Neuronal stem cell (in vitro differentiated cells): ENCODE results near the gene BAIAP3.

Experiments
- DNase-seq: peaks from one replicate; pipeline ENCODE4 v3.0.0-alpha.2; 2013; ENCODE audit warnings: low spot score
- H2AFZ ChIP-seq: one replicate; pipeline ENCODE4 v1.6.1; 2013; ENCODE audit warnings: mild to moderate bottlenecking, low read length, inconsistent platforms
- H2AK5ac ChIP-seq: 2 replicates; pipeline ENCODE4 v1.6.1; 2013; ENCODE audit warnings: low read depth, mild to moderate bottlenecking, inconsistent platforms, low read length, moderate library complexity, mixed read lengths
- H2BK120ac ChIP-seq: 2 replicates; pipeline ENCODE4 v1.6.1; 2013; ENCODE audit warnings: low read depth, mild to moderate bottlenecking, inconsistent platforms, low read length, moderate library complexity, mixed read lengths
- H2BK12ac ChIP-seq: one replicate; pipeline ENCODE4 v1.6.1; 2013; ENCODE audit warnings: low read length, inconsistent platforms
- H2BK15ac ChIP-seq: 2 replicates; pipeline ENCODE4 v1.6.1; 2013; ENCODE audit warnings: mild to moderate bottlenecking, low read length, inconsistent platforms, mixed read lengths
- H2BK5ac ChIP-seq: one replicate; pipeline ENCODE4 v1.6.1; 2013; ENCODE audit warnings: inconsistent platforms, mild to moderate bottlenecking, low read length, moderate library complexity
- H3K14ac ChIP-seq: one replicate; pipeline ENCODE4 v1.6.1; 2013; ENCODE audit warnings: low read length, inconsistent platforms
- H3K18ac ChIP-seq: 2 replicates; pipeline ENCODE4 v1.6.1; 2013; ENCODE audit warnings: low read length, inconsistent platforms
- H3K23ac ChIP-seq: 2 replicates; pipeline ENCODE4 v1.6.1; 2013; ENCODE audit warnings: low read depth, mild to moderate bottlenecking, mixed read lengths, low read length, inconsistent platforms; ENCODE audit not compliant: poor library complexity
- H3K27ac ChIP-seq: replicated peaks from 3 replicates; pipeline ENCODE4 v1.5.1; 2013; ENCODE audit warnings: low read length, inconsistent platforms
- H3K27me3 ChIP-seq, 3 experiments: 2 replicates each; pipeline ENCODE4 v1.6.1; 2013; ENCODE audit warnings: low read length in 3 of 3, mild to moderate bottlenecking in 2 of 3, inconsistent platforms in 1 of 3, low read depth in 1 of 3, mixed read lengths in 1 of 3, moderate library complexity in 1 of 3; ENCODE audit not compliant: control insufficient read depth in 3 of 3, insufficient read depth in 3 of 3
- H3K36me3 ChIP-seq, 2 donors: replicated peaks in 1 of 2; 2 replicates each; pipeline ENCODE4 v1.6.1; 2013; ENCODE audit warnings: low read length in 2 of 2; ENCODE audit not compliant: control insufficient read depth in 2 of 2, insufficient read depth in 2 of 2
- H3K4ac ChIP-seq: 2 replicates; pipeline ENCODE4 v1.6.1; 2013; ENCODE audit warnings: inconsistent platforms, mild to moderate bottlenecking, low read length, moderate library complexity
- H3K4me1 ChIP-seq, 2 donors: 1 replicate in 1 of 2; 2 replicates in 1 of 2; pipeline ENCODE4 v1.6.1; 2013; ENCODE audit warnings: low read length in 2 of 2, low read depth in 1 of 2; ENCODE audit not compliant: control insufficient read depth in 2 of 2, insufficient read depth in 1 of 2
- H3K4me2 ChIP-seq: one replicate; pipeline ENCODE4 v1.6.1; 2013; ENCODE audit warnings: mild to moderate bottlenecking, low read length, inconsistent platforms; ENCODE audit not compliant: insufficient read depth, poor library complexity, severe bottlenecking
- H3K4me3 ChIP-seq, 2 donors: 2 replicates each; pipeline ENCODE4 v1.5.1; 2013; ENCODE audit warnings: low read length in 2 of 2, mild to moderate bottlenecking in 2 of 2, inconsistent platforms in 1 of 2, moderate library complexity in 1 of 2
- H3K79me1 ChIP-seq: one replicate; pipeline ENCODE4 v1.6.1; 2013; ENCODE audit warnings: low read depth, mild to moderate bottlenecking, inconsistent platforms, low read length, moderate library complexity
- H3K9ac ChIP-seq: one replicate; pipeline ENCODE4 v1.6.1; 2013; ENCODE audit warnings: mild to moderate bottlenecking, low read depth, low read length, inconsistent platforms; ENCODE audit not compliant: poor library complexity
- H3K9me3 ChIP-seq, 2 donors: replicated peaks in 1 of 2; 2 replicates each; pipeline versions ENCODE3 to v1.6.1; 2013; ENCODE audit warnings: low read length in 2 of 2, mild to moderate bottlenecking in 2 of 2, inconsistent platforms in 1 of 2, low read depth in 1 of 2, mixed read lengths in 1 of 2, moderate library complexity in 1 of 2; ENCODE audit not compliant: control insufficient read depth in 2 of 2, insufficient read depth in 1 of 2
- H4K8ac ChIP-seq: one replicate; pipeline ENCODE4 v1.6.1; 2013; ENCODE audit warnings: low read depth, mild to moderate bottlenecking, inconsistent platforms, low read length, moderate library complexity
- H4K91ac ChIP-seq: one replicate; pipeline ENCODE4 v1.6.1; 2013; ENCODE audit warnings: low read length, low read depth, mild to moderate bottlenecking, inconsistent platforms; ENCODE audit not compliant: poor library complexity
- WGBS, 2 donors: extraction: QIAGEN DNeasy Blood & Tissue Kit; methylation state at CpG; one replicate each; pipeline ENCODE4 v1.1.7; 2013; ENCODE audit warnings: missing lambda C conversion rate in 2 of 2, mixed read lengths in 1 of 2; ENCODE audit not compliant: insufficient read length in 2 of 2, insufficient replicate concordance in 1 of 2; ENCODE audit errors: extremely low coverage in 2 of 2; 5-methylcytosine and 5-hydroxymethylcytosine counted together

Gene BAIAP3

GRCh38 chr16:1315081-1316032 is 18.1 kb upstream of the BAIAP3 start:
- no CpG with 5 or more reads among the region's 46 CpGs for WGBS, 2 donors
- H2AK5ac ChIP-seq = no peak overlapping the region
- peaks cover 49% of the 10 kb centered on the region for H3K79me1 ChIP-seq
- no peak overlapping the region for H2BK12ac ChIP-seq
- H3K14ac ChIP-seq = no peak overlapping the region
- DNase-seq = no peak
- H3K4ac ChIP-seq = no peak overlapping the region
- H4K91ac ChIP-seq = no peak overlapping the region
- H3K4me3 ChIP-seq = no peak overlapping the region
- no peak overlapping the region for H2AFZ ChIP-seq
- H2BK120ac ChIP-seq = no peak overlapping the region
- peak overlapping the region; percentile 55 for H3K23ac ChIP-seq
- H3K27me3 ChIP-seq = no peaks in the 10 kb centered on the region
- H2BK15ac ChIP-seq = no peak overlapping the region
- peaks cover 75 to 99% of the 10 kb centered on the region in 2 donors for H3K36me3 ChIP-seq
- no peak overlapping the region for H4K8ac ChIP-seq
- no peak overlapping the region for H3K27ac ChIP-seq
- H3K4me2 ChIP-seq = no peak overlapping the region
- H3K4me1 ChIP-seq = peaks cover 11 to 13% of the 10 kb centered on the region in 2 donors
- no peak overlapping the region for H3K18ac ChIP-seq
- peak overlapping the region; percentile 24 for H2BK5ac ChIP-seq
- H3K9ac ChIP-seq = peak overlapping the region; percentile 12
- H3K9me3 ChIP-seq = peaks cover 0 to 2% of the 10 kb centered on the region in 2 donors

GRCh38 chr16:1316033-1316405 is 17.4 kb upstream of the BAIAP3 start:
- Histone ChIP-seq H2BK5ac (no peak overlapping the region), H2AFZ (no peak overlapping the region), H3K9ac (no peak overlapping the region), H2BK120ac (no peak overlapping the region), H3K4me2 (no peak overlapping the region), H3K27ac (no peak overlapping the region), H4K91ac (no peak overlapping the region), H3K4me3 (no peak overlapping the region), H3K4ac (no peak overlapping the region), H3K79me1 (peaks cover 52% of the 10 kb centered on the region), H3K23ac (no peak overlapping the region), H3K18ac (no peak overlapping the region), H3K36me3 (peaks cover 81 to 99% of the 10 kb centered on the region in 2 donors), H3K4me1 (peaks cover 8 to 11% of the 10 kb centered on the region in 2 donors), H4K8ac (no peak overlapping the region), H2BK15ac (no peak overlapping the region), H3K9me3 (peaks cover 0 to 4% of the 10 kb centered on the region in 2 donors), H2BK12ac (no peak overlapping the region), H2AK5ac (no peak overlapping the region), H3K14ac (no peak overlapping the region), H3K27me3 (no peaks in the 10 kb centered on the region)
- no peak for DNase-seq
- no CpG with 5 or more reads among the region's 14 CpGs for WGBS, 2 donors

GRCh38 chr16:1317479-1318267 is 15.8 kb upstream of the BAIAP3 start:
- no peak overlapping the region for H3K18ac ChIP-seq
- H2BK15ac ChIP-seq = no peak overlapping the region
- no peak for DNase-seq

DNA sequence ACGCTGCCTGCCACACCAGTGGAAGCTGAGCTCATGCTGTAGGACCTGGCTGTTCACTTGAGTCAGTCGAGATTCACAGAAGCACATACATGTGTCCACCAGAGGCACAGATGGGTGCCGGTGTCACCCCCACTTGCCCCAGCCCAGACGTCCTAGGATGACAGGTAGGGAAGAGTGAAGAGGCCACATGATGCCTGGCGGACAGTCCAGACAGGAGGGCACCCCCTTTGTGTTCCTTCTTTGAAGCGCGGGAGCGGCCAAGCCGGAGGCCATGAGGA is 15.2 kb upstream of the BAIAP3 start:
- peaks cover 46% of the 10 kb centered on the region for H3K79me1 ChIP-seq
- no peaks in the 10 kb centered on the region for H3K27me3 ChIP-seq
- no peak overlapping the region for H3K18ac ChIP-seq
- WGBS, 2 donors = no CpG with 5 or more reads among the region's 9 CpGs
- no peak overlapping the region for H3K4ac ChIP-seq
- no peak overlapping the region for H3K23ac ChIP-seq
- H2AFZ ChIP-seq = no peak overlapping the region
- no peak overlapping the region for H3K14ac ChIP-seq
- H3K4me1 ChIP-seq = no peaks in the 10 kb centered on the region
- H3K4me2 ChIP-seq = no peak overlapping the region
- peak overlapping the region in 1 of 2 donors; percentile 6 for H3K4me3 ChIP-seq
- no peak overlapping the region for H3K27ac ChIP-seq
- no peak for DNase-seq
- no peak overlapping the region for H2BK120ac ChIP-seq
- peaks cover 0 to 4% of the 10 kb centered on the region in 2 donors for H3K9me3 ChIP-seq
- H3K36me3 ChIP-seq = peaks cover 80 to 94% of the 10 kb centered on the region in 2 donors
- H2BK5ac ChIP-seq = no peak overlapping the region
- no peak overlapping the region for H2AK5ac ChIP-seq
- H4K8ac ChIP-seq = no peak overlapping the region
- H2BK15ac ChIP-seq = no peak overlapping the region
- no peak overlapping the region for H4K91ac ChIP-seq
- peak overlapping the region; percentile 44 for H3K9ac ChIP-seq
- H2BK12ac ChIP-seq = no peak overlapping the region

More at GRCh38 chr16:1317479-1318267, 15.8 kb upstream of the BAIAP3 start:
- H4K91ac ChIP-seq = no peak overlapping the region
- no peak overlapping the region for H2BK12ac ChIP-seq
- no peak overlapping the region for H2BK120ac ChIP-seq
- H2BK5ac ChIP-seq = no peak overlapping the region
- no peak overlapping the region for H3K4me3 ChIP-seq
- H3K23ac ChIP-seq = no peak overlapping the region
- H3K27me3 ChIP-seq = no peaks in the 10 kb centered on the region
- peak overlapping the region; percentile 43 for H4K8ac ChIP-seq
- H3K27ac ChIP-seq = no peak overlapping the region
- no peak overlapping the region for H2AFZ ChIP-seq
- no peak overlapping the region for H3K4ac ChIP-seq
- H3K36me3 ChIP-seq = peaks cover 83 to 96% of the 10 kb centered on the region in 2 donors
- H3K4me1 ChIP-seq = no peaks in the 10 kb centered on the region
- peaks cover 0 to 4% of the 10 kb centered on the region in 2 donors for H3K9me3 ChIP-seq
- H2AK5ac ChIP-seq = no peak overlapping the region
- no peak overlapping the region for H3K14ac ChIP-seq
- H3K79me1 ChIP-seq = peaks cover 50% of the 10 kb centered on the region
- peak overlapping the region; percentile 44 for H3K9ac ChIP-seq
- no CpG with 5 or more reads among the region's 32 CpGs for WGBS, 2 donors
- H3K4me2 ChIP-seq = no peak overlapping the region
